Measurements from ENCODE around the gene KLKB1. TPM values are rescaled to one million over a fixed set of nuclear protein-coding genes. Genes with fewer than 3 reads are reported as not detected.
A peak's percentile ranks its signal among the peaks of the same experiment; 100 is the strongest.

KLKB1 gene
- polyA plus RNA-seq, 1 donor (not counting 4 experiments of a cell fraction or from before 2014, with no cell fraction given) = 0.04 TPM

- no peaks in the 10 kb centered on the region for H3K9me1 ChIP-seq (ENCODE audit: control insufficient read depth, extremely low read depth, insufficient read depth, low read length)
- no peak overlapping the region for H3K4me2 ChIP-seq (ENCODE audit: control insufficient read depth, extremely low read depth, insufficient read depth, low read depth, low read length)
- H3K4me3 ChIP-seq (ENCODE audit: control insufficient read depth in 2 of 3, extremely low read depth in 1 of 3, insufficient read depth in 2 of 3, low read depth in 1 of 3, low read length in 3 of 3) = no peak overlapping the region
- no peak for TF ChIP-seq EZH2 (IDR thresholded peaks at IDR 0.05; ENCODE audit: low read length)
- peak; percentile 47 to 65 (median 48) for TF ChIP-seq CTCF (optimal IDR thresholded peaks at IDR 0.05 in 1 of 3, IDR thresholded peaks at IDR 0.05 in 1 of 3, conservative IDR thresholded peaks at IDR 0.05 in 1 of 3; ENCODE audit: extremely low read depth in 1 of 3, insufficient read depth in 2 of 3, low read length in 3 of 3)
- dilution Hi-C loops (cut with MboI; ENCODE audit: extremely low pct_ligation_motif_present, low sequenced_read_pairs) = no loop called here
- no peaks in the 10 kb centered on the region for H3K79me2 ChIP-seq (ENCODE audit: control insufficient read depth, insufficient read depth, low read length)
- H2AFZ ChIP-seq (ENCODE audit: control insufficient read depth, low read length) = no peak overlapping the region
- FAIRE-seq (no peak), DNase-seq (ENCODE audit: low read depth, low spot score) (no peak)
- H3K36me3 ChIP-seq (ENCODE audit: control insufficient read depth in 2 of 2, extremely low read depth in 1 of 2, insufficient read depth in 2 of 2, low read length in 2 of 2) = peaks cover 0 to 3% of the 10 kb centered on the region in 2 experiments
- H3K9ac ChIP-seq (ENCODE audit: control insufficient read depth, extremely low read depth, insufficient read depth, low read length) = no peak overlapping the region
- no peaks in the 10 kb centered on the region for H3K9me3 ChIP-seq (ENCODE audit: control insufficient read depth, low read depth, low read length)
- H3K27me3 ChIP-seq (ENCODE audit: control insufficient read depth, extremely low read depth, insufficient read depth, low read length) = no peaks in the 10 kb centered on the region
- H4K20me1 ChIP-seq (ENCODE audit: control insufficient read depth, extremely low read depth, insufficient read depth, low read length) = no peaks in the 10 kb centered on the region
- no peak overlapping the region for H3K27ac ChIP-seq (ENCODE audit: control insufficient read depth, insufficient read depth, low read length)
- H3K4me1 ChIP-seq (ENCODE audit: control insufficient read depth, extremely low read depth, insufficient read depth, low read length) = no peaks in the 10 kb centered on the region
Observed at GRCh38 chr4:186201535-186202230, 25.6 kb upstream of the KLKB1 start.

GRCh38 chr4:186202490-186203140, 24.7 kb upstream of the KLKB1 start:
- Histone ChIP-seq H3K9me3 (ENCODE audit: control insufficient read depth, low read depth, low read length) (no peaks in the 10 kb centered on the region), H3K79me2 (ENCODE audit: control insufficient read depth, insufficient read depth, low read length) (no peaks in the 10 kb centered on the region), H3K9ac (ENCODE audit: control insufficient read depth, extremely low read depth, insufficient read depth, low read length) (no peak overlapping the region), H3K4me2 (ENCODE audit: control insufficient read depth, extremely low read depth, insufficient read depth, low read depth, low read length) (no peak overlapping the region), H3K27ac (ENCODE audit: control insufficient read depth, insufficient read depth, low read length) (no peak overlapping the region), H3K4me3 (ENCODE audit: control insufficient read depth in 2 of 3, extremely low read depth in 1 of 3, insufficient read depth in 2 of 3, low read depth in 1 of 3, low read length in 3 of 3) (no peak overlapping the region), H2AFZ (ENCODE audit: control insufficient read depth, low read length) (no peak overlapping the region), H3K27me3 (ENCODE audit: control insufficient read depth, extremely low read depth, insufficient read depth, low read length) (no peaks in the 10 kb centered on the region), H3K36me3 (ENCODE audit: control insufficient read depth in 2 of 2, extremely low read depth in 1 of 2, insufficient read depth in 2 of 2, low read length in 2 of 2) (no peaks in the 10 kb centered on the region), H3K9me1 (ENCODE audit: control insufficient read depth, extremely low read depth, insufficient read depth, low read length) (no peaks in the 10 kb centered on the region), H4K20me1 (ENCODE audit: control insufficient read depth, extremely low read depth, insufficient read depth, low read length) (no peaks in the 10 kb centered on the region), H3K4me1 (ENCODE audit: control insufficient read depth, extremely low read depth, insufficient read depth, low read length) (no peaks in the 10 kb centered on the region)
- dilution Hi-C loops (cut with MboI; ENCODE audit: extremely low pct_ligation_motif_present, low sequenced_read_pairs) = no loop called here
- no peak for TF ChIP-seq CTCF (optimal IDR thresholded peaks at IDR 0.05 in 1 of 3, IDR thresholded peaks at IDR 0.05 in 1 of 3, conservative IDR thresholded peaks at IDR 0.05 in 1 of 3; ENCODE audit: extremely low read depth in 1 of 3, insufficient read depth in 2 of 3, low read length in 3 of 3)
- TF ChIP-seq EZH2 (IDR thresholded peaks at IDR 0.05; ENCODE audit: low read length) = no peak
- no peak for FAIRE-seq
- DNase-seq (ENCODE audit: low read depth, low spot score) = no peak
